ENCODE results near the gene GPC3. TPM values are rescaled to one million over a fixed set of nuclear protein-coding genes. Genes with fewer than 3 reads are reported as not detected.

Gene GPC3
- total RNA-seq, 2 experiments from 2014 or later = 0.58 to 0.63 TPM

- ChIA-PET POLR2A (no interaction called here), CTCF (no interaction called here)
- Mint-ChIP-seq H3K27ac (no peak overlapping the region), H3K4me1 (ENCODE audit: low read depth) (peaks cover 12% of the 10 kb centered on the region), H3K9me3 (no peaks in the 10 kb centered on the region), H3K27me3 (no peaks in the 10 kb centered on the region), H3K4me3 (no peak overlapping the region), H3K36me3 (ENCODE audit: low read depth) (no peaks in the 10 kb centered on the region)
- ATAC-seq (no peak), DNase-seq (no peak)
- TF ChIP-seq, protein P1, sequence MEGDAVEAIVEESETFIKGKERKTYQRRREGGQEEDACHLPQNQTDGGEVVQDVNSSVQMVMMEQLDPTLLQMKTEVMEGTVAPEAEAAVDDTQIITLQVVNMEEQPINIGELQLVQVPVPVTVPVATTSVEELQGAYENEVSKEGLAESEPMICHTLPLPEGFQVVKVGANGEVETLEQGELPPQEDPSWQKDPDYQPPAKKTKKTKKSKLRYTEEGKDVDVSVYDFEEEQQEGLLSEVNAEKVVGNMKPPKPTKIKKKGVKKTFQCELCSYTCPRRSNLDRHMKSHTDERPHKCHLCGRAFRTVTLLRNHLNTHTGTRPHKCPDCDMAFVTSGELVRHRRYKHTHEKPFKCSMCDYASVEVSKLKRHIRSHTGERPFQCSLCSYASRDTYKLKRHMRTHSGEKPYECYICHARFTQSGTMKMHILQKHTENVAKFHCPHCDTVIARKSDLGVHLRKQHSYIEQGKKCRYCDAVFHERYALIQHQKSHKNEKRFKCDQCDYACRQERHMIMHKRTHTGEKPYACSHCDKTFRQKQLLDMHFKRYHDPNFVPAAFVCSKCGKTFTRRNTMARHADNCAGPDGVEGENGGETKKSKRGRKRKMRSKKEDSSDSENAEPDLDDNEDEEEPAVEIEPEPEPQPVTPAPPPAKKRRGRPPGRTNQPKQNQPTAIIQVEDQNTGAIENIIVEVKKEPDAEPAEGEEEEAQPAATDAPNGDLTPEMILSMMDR (IDR thresholded peaks at IDR 0.05) = no peak
- intact Hi-C loops (cut with micrococcal nuclease) = no loop called here
Measured at GRCh38 chrX:133926099-133926498, 59.3 kb downstream of the GPC3 start.

DNA sequence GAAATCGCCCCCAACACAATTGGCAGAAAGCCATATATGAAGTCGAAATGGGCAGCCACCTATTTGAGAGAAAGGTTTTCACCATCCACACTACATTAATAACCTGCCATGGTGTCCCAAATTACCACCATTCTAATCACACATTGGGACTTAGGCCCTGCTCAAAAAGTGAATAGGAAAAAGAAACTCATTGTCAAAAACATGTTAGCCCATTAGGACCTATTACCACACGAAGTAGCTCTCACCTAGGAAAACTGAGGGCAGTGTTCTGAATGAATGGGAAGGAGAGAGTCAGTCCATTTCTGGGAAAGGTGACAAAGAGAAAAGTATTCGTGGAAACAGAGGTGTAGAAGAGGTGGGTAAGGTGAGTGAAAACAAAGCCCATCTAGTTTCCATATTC is 60.8 kb downstream of the GPC3 start:
- intact Hi-C loops (cut with micrococcal nuclease) = no loop called here
- Mint-ChIP-seq H3K27ac (no peak overlapping the region), H3K4me3 (no peak overlapping the region), H3K4me1 (ENCODE audit: low read depth) (peaks cover 12% of the 10 kb centered on the region), H3K9me3 (no peaks in the 10 kb centered on the region), H3K27me3 (no peaks in the 10 kb centered on the region), H3K36me3 (ENCODE audit: low read depth) (no peaks in the 10 kb centered on the region)
- ATAC-seq = no peak
- ChIA-PET CTCF (interaction anchor here (0.7 kb wide), 1 partner anchor 534 kb away, joined by 3 read pairs; no protein-coding TSS in a partner anchor), POLR2A (no interaction called here)
- TF ChIP-seq, protein P1 (IDR thresholded peaks at IDR 0.05) = no peak
- no peak for DNase-seq

GRCh38 chrX:133923548-133923947 is 61.8 kb downstream of the GPC3 start:
- Mint-ChIP-seq H3K27ac (no peak overlapping the region), H3K4me3 (no peak overlapping the region), H3K4me1 (ENCODE audit: low read depth) (peaks cover 12% of the 10 kb centered on the region), H3K27me3 (no peaks in the 10 kb centered on the region), H3K9me3 (no peaks in the 10 kb centered on the region), H3K36me3 (ENCODE audit: low read depth) (no peaks in the 10 kb centered on the region)
- TF ChIP-seq, protein P1 (IDR thresholded peaks at IDR 0.05) = no peak
- ChIA-PET CTCF (no interaction called here), POLR2A (no interaction called here)
- intact Hi-C loops (cut with micrococcal nuclease) = no loop called here
- ATAC-seq = no peak
- no peak for DNase-seq

DNA sequence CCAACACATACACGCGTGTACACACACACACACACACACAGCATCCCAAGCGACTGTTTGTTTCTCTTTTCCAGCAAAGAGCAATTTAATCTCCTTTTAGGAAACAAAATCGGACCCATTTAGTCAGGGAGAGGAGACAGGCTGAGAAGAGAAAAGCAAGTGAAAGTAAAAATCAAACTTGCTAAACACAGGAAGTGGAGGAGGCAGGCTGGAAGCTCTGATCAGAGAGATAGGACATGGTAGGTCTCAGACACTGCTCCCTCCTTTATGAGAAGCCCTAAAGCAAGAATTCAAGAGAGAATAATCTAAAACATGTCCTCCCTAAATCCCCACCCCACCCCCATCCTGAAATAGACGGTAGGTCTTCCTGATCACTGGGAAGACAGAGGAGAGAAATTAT is 62.3 kb downstream of the GPC3 start:
- peak overlapping the region; percentile 86 for H3K27ac Mint-ChIP-seq
- no peaks in the 10 kb centered on the region for H3K27me3 Mint-ChIP-seq
- no peaks in the 10 kb centered on the region for H3K36me3 Mint-ChIP-seq (ENCODE audit: low read depth)
- CTCF ChIA-PET = interaction anchor here (1.2 to 2.8 kb wide), 3 partner anchors 22 to 130 kb away, joined by 3 to 14 read pairs (median 6); no protein-coding TSS in a partner anchor
- peak overlapping the region; percentile 61 for H3K4me3 Mint-ChIP-seq
- H3K9me3 Mint-ChIP-seq = no peaks in the 10 kb centered on the region
- TF ChIP-seq, protein P1 (IDR thresholded peaks at IDR 0.05) = no peak
- intact Hi-C loops (cut with micrococcal nuclease) = no loop called here
- POLR2A ChIA-PET = no interaction called here
- ATAC-seq (peak; percentile 66), DNase-seq (peak; percentile 16)
- H3K4me1 Mint-ChIP-seq (ENCODE audit: low read depth) = peaks cover 12% of the 10 kb centered on the region

DNA sequence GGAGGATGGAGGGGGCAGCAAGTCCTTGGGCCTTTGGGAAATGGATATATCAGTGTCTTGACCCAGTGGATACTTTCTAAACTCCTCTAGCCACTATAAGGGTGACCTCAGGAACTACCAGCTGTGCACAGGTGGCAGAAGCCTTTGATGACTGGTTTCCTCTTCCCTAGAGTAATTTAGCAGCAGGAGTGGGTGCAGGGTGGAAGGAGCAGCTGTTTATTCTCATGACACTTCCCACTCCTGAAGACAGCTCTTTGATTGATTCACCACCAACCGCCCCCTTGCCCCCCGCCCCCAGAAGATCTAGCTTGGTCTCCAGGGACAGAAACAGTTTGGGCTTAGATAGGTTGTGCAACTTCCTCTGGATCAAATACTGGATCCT is 63.0 kb downstream of the GPC3 start:
- DNase-seq (peak; percentile 3), ATAC-seq (peak; percentile 27)
- H3K9me3 Mint-ChIP-seq = peaks cover 1% of the 10 kb centered on the region
- intact Hi-C loops (cut with micrococcal nuclease) = no loop called here
- TF ChIP-seq, protein P1 (IDR thresholded peaks at IDR 0.05) = no peak
- peak overlapping the region; percentile 86 for H3K27ac Mint-ChIP-seq
- CTCF ChIA-PET = interaction anchor here (0.8 to 2.8 kb wide), 7 partner anchors 9 to 224 kb away, joined by 3 to 14 read pairs (median 3); no protein-coding TSS in a partner anchor
- H3K4me1 Mint-ChIP-seq (ENCODE audit: low read depth) = peaks cover 12% of the 10 kb centered on the region
- POLR2A ChIA-PET = interaction anchor here (0.6 to 0.8 kb wide), 2 partner anchors 10 to 264 kb away, joined by 3 to 4 read pairs; no protein-coding TSS in a partner anchor
- H3K36me3 Mint-ChIP-seq (ENCODE audit: low read depth) = no peaks in the 10 kb centered on the region
- H3K4me3 Mint-ChIP-seq = no peak overlapping the region
- H3K27me3 Mint-ChIP-seq = no peaks in the 10 kb centered on the region

Data from activated CD8-positive, alpha-beta T cell treated with anti-CD3 and anti-CD28 coated beads for 36 hours (primary cell).